GM10847 (cell line): ENCODE data around the gene FBN3.

Experiments
- POLR2A ChIP-seq: IDR thresholded peaks from 2 replicates; pipeline ENCODE4 v1.6.1; 2011; ENCODE audit not compliant: insufficient read length; ENCODE audit errors: extremely low read depth

FBN3 gene

DNA sequence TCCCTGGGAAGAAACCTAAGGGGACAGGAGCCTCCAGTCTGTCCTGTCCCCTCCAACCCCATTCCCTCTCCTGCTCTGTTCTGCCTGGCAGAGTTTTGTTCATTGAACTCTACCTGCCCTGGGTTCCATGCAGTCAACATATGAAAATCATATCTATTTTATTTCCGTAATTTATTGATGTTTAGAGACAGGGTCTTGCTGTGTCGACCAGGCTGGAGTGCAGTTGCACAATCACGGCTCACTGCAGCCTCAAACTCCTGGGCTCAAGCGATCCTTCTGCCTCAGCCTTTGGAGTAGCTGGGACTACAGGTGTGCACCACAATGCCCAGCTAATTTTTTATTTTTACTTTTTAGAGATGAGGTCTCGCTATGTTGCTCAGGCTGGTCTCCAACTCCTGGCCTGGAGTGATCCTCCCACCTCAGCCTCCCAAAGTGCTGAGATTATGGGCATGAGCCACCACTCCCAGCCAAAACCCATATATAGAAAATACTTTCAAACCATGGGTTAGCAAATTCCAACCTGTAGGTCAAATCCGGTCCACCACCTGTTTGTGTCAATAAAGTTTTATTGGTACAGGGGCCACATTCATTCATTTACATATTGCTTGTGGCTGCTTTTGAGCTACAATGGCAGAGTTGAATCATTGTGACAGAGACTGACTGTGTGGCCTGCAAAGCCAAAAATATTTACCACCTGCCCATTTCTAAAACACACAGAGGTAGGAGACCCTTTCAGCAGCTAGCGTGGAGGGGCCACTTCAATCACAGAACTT, 39.3 kb downstream of the FBN3 start:
- no peak for TF ChIP-seq POLR2A

- TF ChIP-seq POLR2A = no peak
These were observed 39.9 kb downstream of the FBN3 start for GRCh38 chr19:8109455-8109854.

GRCh38 chr19:8108560-8109445, 40.6 kb downstream of the FBN3 start:
- no peak for TF ChIP-seq POLR2A

DNA sequence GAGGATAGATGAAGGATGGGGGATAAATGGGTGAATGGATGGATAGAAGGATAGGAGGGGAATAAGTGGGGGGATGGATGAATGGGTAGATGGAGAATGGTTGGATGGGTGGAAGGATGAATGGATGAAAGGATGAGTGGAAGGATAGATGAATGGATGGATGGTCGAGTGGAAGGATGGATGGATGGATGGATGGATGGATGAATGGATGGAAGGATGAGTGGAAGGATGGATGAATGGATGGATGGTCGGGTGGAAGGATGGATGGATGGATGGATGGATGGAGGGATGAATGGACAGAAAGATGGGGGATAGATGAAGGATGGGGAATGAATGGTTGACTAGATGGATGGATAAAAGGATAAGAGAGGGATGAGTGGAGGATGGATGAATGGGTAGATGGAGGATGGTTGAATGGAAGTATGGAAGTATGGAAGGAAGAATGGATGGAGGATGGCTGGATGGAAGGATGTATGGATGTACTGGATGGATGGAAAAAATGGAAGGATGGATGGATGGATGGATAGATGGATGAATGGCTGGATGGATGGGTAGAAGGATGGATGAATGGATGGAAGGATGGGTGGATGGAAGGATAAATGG, 42.0 kb downstream of the FBN3 start:
- TF ChIP-seq POLR2A = no peak

GRCh38 chr19:8105471-8105870, 43.9 kb downstream of the FBN3 start:
- TF ChIP-seq POLR2A = no peak

DNA sequence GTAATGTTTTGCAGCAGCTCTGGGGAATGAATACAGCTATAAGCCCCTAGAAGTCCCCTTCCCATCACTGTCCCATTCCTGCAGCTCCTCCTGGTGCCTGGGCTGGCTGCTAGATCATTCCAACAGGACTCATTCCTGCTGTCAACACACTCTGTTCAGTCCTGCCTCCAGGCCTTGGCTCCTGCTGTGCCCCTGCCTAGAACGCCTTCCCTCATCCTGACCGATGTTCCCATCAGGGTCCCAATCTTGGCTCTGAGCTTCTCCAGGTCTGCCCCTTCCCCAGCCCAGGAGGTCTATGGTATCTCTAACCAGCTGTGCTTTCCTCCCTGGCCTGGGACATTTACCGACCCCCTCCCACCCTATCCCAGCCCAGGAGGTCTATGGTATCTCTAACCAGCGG, 48.1 kb downstream of the FBN3 start:
- no peak for TF ChIP-seq POLR2A

DNA sequence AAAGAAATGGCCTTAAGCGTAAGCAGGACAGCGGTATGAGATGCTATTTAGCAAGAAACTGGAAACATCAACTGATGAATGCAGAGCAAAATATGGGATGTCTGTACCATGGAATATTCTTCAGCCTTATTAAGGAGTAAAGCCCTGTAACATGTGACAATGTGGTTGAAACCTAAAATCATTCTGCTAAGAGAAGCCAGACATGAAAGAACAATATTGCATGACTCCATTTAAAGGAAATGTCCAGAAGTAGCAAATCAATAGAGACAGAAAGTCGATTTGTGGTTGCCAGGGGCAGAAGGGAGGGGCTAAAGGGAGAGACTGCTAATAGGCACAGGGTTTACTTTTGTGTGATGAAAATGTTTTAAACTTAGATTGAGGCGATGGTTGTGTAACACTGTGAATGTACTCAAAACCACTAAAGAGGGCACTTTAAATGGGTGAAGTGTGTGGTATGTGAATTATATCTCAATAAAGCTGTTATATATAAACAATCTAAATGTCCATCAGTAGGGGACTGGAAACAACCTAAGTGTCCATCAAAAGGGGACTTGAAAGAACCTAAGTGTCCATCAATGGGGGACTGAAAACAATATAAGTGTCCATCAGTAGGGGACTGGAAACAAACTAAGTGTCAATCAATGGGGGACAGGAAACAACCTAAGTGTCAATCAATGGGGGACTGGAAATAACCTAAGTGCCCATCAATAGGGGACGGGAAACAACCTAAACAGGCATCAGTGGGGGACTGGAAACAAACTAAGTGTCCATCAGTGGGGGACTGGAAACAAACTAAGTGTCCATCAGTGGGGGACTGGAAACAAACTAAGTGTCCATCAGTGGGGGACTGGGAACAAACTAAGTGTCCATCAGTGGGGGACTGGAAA, 51.5 kb downstream of the FBN3 start:
- TF ChIP-seq POLR2A = no peak

GRCh38 chr19:8097198-8097597, 52.2 kb downstream of the FBN3 start:
- no peak for TF ChIP-seq POLR2A

DNA sequence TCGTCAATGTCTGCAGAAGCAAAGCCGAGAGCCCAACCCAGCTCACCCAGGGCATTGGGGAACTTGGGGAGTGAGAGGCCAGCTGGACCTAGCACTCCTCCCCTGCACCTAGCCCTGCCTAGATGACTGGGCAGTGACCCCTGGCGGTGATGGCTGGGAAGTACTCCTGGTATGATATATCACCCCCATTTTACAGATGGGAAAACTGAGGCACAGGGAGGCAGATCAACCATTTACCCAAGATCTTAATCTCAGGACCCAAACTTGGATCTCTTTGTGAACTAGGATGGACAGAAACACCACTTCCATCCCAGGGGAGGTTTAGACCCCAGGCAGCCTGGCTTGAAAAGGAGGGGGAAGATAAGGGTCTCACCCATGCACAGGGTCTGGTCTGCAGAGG, 53.3 kb downstream of the FBN3 start:
- TF ChIP-seq POLR2A = no peak

DNA sequence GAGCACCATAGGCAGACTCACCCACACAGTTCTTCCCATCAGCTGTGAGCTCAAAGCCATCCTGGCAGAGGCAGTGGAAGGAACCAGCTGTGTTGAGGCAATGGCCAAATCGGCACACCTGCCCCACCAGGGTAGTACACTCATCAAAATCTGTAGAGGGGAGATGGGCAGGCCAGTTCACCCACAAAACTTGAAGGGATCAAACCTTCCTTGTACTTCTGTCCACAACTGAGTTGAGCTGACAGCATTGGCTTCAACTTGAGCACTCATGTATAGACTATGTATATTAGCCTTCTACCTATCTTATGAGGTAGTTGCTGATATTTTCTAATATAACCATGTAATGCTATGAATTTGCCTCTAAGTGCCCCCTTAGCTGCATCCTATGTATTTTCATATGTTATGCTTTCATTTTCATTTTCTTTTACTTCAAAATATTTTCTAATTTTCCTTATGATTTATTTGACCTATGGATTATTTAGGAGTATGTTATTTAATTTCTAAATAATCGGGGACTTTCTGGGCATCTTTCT, 54.0 kb downstream of the FBN3 start:
- no peak for TF ChIP-seq POLR2A

DNA sequence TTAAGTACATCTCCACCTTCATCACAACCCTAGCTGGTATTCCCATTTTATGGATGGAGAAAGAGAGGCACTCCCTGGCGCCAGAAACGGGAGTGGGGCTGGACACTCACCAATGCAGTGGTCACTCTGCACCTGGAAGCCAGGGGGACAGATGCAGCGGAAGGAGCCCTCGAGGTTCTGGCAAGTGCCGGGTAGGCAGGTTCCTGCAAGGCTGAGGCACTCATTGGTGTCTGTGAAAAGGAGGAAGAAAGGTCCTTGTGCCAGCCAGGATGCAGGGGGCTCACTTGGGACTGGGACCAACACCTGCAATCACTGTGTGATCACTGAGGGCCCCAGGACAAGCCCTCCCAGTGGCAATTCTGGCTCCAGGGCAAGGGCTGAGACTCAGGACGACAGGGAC, 55.1 kb downstream of the FBN3 start:
- no peak for TF ChIP-seq POLR2A

DNA sequence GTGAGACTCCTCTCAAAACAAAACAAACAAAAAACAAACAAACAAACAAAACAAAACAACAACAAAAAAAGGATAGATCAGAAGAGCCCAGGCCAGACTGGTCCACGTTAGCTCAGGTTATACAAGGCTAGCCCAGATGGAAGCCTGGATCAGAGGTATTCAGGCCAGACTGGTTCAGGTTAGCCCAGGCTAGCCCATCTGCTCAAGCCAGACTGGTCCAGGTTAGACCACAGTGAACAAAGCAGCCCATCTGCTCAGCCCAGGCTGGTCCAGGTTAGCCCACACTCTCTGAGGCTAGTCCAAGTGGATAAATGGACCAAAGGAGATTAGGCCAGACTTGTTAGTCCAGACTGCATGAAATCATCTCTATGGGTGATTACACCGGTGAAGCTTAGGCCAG, 55.7 kb downstream of the FBN3 start:
- TF ChIP-seq POLR2A = no peak

DNA sequence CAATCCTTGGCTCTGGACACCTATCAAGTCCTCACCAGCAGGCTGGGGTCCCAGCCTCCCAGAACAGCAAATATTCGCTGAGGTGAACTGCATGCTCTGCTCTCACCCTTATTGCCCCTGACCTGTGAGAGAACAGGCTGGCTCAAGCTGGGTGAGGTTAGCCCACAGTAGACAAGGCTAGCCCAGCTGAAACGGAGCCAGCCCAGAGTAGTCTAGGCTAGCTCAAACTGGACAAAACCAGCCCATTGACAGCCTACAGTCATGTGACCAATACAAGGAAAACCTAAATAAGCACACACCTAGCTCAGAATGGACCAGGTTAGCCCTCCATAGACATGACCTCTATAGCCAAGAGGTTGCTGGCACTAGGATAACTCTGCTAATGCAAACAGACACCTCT, 58.4 kb downstream of the FBN3 start:
- TF ChIP-seq POLR2A = no peak

- TF ChIP-seq POLR2A = no peak
These were observed 59.5 kb downstream of the FBN3 start for GRCh38 chr19:8089664-8090601.
